NCI-H460 (cell line): ENCODE measurements around the gene NTN5. TPM values are rescaled to one million over a fixed set of nuclear protein-coding genes. Genes with fewer than 3 reads are reported as not detected.
"Not testable (repeated sequence)": the region's sequence is repeated elsewhere in the genome, so short reads cannot be mapped to it uniquely, and the experiment has no call there.

Experiments
- DNase-seq: peaks from one replicate; pipeline ENCODE4 v3.0.0-alpha.2; 2016; ENCODE audit warnings: low read depth; ENCODE audit errors: extremely low read depth
- total RNA-seq: library from RNA; depleted of rRNA; stranded (reverse); fragments of >200 nt; shearing (Covaris generic); gene quantifications from 2 replicates; pipeline ENCODE4 v1.2.3, GENCODE V29; 2014

The NTN5 gene
- total RNA-seq, 1 experiment from 2014 or later = not detected

- DNase-seq = not testable (repeated sequence)
Observed at GRCh38 chr19:48632286-48632685, 40.5 kb downstream of the NTN5 start.

- no peak for DNase-seq
Observed at GRCh38 chr19:48631225-48631624, 41.6 kb downstream of the NTN5 start.

- DNase-seq = no peak
Observed at GRCh38 chr19:48630296-48631063, 42.3 kb downstream of the NTN5 start.

DNA sequence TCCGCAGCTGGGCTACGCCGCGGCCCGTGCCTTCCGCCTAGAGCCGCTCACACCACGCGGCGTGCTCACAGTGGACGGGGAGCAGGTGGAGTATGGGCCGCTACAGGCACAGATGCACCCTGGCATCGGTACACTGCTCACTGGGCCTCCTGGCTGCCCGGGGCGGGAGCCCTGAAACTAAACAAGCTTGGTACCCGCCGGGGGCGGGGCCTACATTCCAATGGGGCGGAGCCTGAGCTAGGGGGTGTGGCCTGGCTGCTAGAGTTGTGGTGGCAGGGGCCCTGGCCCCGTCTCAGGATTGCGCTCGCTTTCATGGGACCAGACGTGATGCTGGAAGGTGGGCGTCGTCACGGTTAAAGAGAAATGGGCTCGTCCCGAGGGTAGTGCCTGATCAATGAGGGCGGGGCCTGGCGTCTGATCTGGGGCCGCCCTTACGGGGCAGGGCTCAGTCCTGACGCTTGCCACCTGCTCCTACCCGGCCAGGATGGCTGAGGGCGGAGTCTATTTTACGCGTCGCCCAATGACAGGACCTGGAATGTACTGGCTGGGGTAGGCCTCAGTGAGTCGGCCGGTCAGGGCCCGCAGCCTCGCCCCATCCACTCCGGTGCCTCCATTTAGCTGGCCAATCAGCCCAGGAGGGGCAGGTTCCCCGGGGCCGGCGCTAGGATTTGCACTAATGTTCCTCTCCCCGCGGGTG lies 43.1 kb downstream of the NTN5 start:
- DNase-seq = no peak

GRCh38 chr19:48629297-48629598 lies 43.6 kb downstream of the NTN5 start:
- no peak for DNase-seq

DNA sequence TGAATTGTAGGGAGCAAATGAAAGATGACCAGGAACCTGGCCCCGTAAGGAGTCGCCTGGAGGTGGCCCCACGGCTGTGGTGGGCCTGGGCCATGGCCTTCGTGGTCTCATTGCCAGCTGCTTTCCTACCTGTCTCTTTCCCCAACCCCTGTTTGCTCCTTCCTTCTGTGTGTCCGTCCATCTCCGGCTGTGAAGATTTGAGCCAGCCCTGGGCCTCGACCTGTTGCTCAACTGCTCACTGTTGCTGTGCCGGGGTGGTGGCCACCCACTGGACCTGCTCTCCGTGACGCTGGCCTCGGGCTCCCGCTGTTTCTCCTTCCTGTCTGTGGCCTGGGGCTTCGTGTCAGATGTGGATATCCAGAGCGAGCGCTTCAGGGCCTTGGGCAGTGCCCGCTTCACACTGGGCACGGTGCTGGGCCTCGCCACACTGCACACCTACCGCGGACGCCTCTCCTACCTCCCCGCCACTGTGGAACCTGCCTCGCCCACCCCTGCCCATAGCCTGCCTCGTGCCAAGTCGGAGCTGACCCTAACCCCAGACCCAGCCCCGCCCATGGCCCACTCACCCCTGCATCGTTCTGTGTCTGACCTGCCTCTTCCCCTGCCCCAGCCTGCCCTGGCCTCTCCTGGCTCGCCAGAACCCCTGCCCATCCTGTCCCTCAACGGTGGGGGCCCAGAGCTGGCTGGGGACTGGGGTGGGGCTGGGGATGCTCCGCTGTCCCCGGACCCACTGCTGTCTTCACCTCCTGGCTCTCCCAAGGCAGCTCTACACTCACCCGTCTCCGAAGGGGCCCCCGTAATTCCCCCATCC lies 44.1 kb downstream of the NTN5 start:
- DNase-seq = no peak

DNA sequence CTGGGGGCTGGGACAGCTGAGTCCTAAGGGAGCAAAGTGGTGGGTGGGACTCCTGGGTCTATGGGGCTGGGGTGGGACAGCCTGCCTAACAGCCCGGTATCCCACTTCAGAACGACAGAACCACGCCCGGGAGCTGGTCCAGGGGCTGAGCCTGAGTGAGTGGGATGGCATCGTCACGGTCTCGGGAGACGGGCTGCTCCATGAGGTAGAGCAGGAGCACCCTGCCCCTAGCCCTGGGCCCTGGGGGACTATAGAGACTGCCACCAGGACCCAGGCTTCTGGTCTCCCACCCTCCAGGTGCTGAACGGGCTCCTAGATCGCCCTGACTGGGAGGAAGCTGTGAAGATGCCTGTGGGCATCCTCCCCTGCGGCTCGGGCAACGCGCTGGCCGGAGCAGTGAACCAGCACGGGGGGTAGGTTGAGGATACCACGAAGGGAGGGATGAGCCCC lies 44.9 kb downstream of the NTN5 start:
- no peak for DNase-seq

DNA sequence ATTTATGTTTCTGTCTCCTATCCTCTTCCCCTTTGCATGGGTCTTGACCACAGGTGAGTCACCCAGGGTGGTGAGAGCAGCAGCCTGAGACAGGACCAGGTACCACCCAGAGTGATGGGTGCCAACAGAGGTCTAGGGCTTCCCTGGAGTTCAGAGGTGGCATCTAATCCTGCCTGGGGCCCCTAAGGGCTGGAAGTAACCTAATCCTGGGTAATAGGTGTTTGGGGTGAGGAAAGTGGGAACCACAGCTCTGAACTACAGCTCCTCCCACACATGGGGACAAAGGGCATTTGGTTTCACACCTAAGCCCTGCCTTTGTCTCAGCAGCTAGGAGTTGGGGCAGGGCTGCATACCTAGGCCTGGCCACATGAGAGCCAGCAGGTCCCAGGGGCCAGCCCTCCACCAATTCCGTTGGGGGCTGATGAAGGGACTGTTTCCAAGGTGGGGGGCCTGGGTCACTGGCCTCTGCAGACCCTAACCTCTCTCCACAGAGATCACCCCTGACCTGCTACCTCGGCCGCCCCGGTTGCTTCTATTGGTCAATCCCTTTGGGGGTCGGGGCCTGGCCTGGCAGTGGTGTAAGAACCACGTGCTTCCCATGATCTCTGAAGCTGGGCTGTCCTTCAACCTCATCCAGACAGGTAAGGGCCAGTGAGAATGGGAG lies 45.5 kb downstream of the NTN5 start:
- no peak for DNase-seq

- DNase-seq = no peak
Observed at GRCh38 chr19:48625891-48626327, 46.9 kb downstream of the NTN5 start.

GRCh38 chr19:48624791-48625723 lies 47.8 kb downstream of the NTN5 start:
- DNase-seq = no peak

DNA sequence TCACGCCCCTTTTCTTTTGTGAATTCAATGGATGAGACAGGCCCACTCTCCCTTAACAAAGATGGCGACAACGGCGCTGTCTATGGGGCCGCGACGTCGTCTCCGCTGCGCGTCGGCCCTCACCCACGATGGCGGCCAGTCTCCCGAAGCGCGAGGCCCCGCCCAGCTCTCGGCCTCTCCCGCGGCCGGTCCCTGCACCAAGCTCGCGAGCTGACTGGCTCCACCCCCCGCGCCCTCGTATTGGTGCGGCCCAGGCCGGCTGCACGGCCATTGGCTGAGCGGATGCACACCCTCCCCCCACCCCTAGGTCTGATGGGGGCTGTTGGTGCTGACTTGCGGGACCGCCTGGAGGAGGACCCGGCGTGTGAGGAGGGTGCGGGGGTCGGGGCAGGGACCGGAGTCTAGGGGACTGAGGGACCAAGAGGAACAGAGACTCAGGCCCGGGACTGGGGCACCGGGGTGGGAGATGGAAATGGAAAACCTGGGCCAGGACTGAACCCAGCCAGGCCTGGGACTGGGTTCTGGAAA lies 48.7 kb downstream of the NTN5 start:
- peak; percentile 72 for DNase-seq

GRCh38 chr19:48623556-48624066 lies 49.2 kb downstream of the NTN5 start:
- DNase-seq = no peak

- DNase-seq = no peak
Observed at GRCh38 chr19:48619692-48620585, 52.9 kb downstream of the NTN5 start.

DNA sequence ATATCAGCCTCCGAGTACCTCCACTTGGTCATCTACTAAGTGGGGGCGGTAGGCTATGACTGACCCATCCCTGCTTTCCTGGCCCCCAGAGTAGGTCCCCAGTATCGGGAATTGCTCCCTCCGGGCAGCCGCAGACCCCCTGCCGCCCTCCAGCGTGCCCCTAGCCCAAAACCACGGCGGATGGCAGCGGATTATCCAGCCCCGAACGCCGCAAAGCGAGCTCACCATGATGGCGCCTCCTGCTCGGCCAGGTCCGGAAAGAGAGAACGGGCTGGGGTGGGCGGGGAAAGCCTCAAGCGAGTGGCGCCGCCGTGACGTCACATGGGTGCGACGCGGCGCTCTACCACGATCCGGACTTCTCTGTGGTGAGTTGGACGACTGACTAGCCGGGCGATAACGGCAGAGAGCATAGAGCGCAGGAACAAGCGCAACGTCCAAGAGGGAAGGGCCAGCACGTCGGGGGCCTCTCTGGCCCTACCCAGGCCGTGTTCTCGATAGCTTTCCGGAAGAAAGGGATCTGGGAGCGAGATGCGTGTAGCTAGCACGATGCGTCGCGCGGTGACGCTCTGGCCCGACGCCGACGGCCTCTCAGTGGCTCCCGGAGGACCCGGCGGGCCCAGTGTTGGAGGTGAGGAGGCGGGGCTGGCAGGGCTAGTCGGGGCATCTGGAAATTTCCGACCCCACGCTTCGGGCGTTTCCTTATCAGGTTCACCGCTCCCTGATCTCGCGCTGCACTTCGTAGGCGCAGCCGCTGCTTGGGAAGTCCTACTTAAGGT lies 53.7 kb downstream of the NTN5 start, which contains the start of the genes RPL18 and SPHK2:
Gene RPL18 (minus strand): TSS at position 263 of the 776 bp plus-strand sequence. CDS start 35 bp downstream, at position 228.
Gene SPHK2 (plus strand): TSS at position 591 of the 776 bp plus-strand sequence. CDS start 1,009 bp downstream, outside the sequence.
- DNase-seq = peak; percentile 98

- DNase-seq = no peak
Observed at GRCh38 chr19:48618278-48618915, 54.4 kb downstream of the NTN5 start.

DNA sequence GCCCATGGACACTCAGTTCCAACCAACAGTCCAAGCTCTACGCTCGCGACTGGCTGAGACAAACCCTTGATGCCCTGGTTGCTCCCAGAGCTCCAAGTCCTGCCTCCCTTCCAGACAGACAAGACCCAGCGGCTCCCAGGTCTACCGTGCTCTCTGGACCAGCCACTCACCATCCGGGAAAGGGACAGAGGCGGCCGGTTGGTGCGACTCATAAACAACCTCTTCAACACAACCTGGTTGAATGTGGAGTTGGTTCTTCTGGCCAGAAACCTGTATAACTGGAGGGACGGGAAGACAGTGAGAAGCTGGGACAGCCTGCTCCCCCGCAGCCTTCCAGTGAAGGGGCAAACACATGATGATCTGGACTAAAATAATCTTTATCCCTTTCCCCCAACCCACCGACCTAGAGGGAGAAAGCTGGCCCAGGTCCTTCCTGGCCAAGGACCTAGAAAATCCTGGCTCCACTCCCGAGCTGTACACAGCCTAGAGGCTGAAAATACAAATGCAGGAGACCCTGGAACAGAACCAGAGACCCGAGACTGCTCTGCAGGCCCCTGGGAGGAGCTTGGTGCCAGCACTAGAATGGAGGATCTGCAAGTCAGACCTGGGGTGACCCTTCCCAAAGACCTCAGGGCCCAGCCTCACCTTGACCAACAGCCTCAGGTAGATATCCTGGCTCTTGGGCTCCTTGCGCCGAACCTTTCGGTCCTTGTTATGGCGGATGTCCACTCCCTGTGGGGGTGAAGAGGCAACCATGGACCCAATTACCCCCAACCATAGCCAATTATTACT lies 55.5 kb downstream of the NTN5 start:
- DNase-seq = no peak
